ENCODE measurements around the gene NT5M.

- TF ChIP-seq CTCF (IDR thresholded peaks at IDR 0.05 in 4 of 5, conservative IDR thresholded peaks at IDR 0.05 in 1 of 5): no peak
- no peak for TF ChIP-seq POLR2A (IDR thresholded peaks at IDR 0.05)
Measured at GRCh38 chr17:17367931-17368330, 64.8 kb downstream of the NT5M start.

Measured in gastrocnemius medialis (tissue), 4 donors.